HepG2 (cell line): ENCODE measurements around the gene APPBP2. TPM values are rescaled to one million over a fixed set of nuclear protein-coding genes. Genes with fewer than 3 reads are reported as not detected.

ENCODE experiments used
- AHDC1 ChIP-seq: sonication (generic); formaldehyde crosslinking; IDR thresholded peaks from 2 replicates; pipeline ENCODE4 v1.5.1; 2020; ENCODE audit warnings: mild to moderate bottlenecking, missing genetic modification reagents, borderline replicate concordance
- CAMTA2 ChIP-seq: sonication (generic); formaldehyde crosslinking; IDR thresholded peaks from 2 replicates; pipeline ENCODE4 v1.4.0; 2020; ENCODE audit warnings: mild to moderate bottlenecking, missing genetic modification reagents, borderline replicate concordance
- CBFB ChIP-seq: sonication (generic); formaldehyde crosslinking; IDR thresholded peaks from 2 replicates; pipeline ENCODE4 v1.4.0; 2020; ENCODE audit warnings: missing genetic modification reagents
- JUNB ChIP-seq: sonication (generic); formaldehyde crosslinking; IDR thresholded peaks from 2 replicates; pipeline ENCODE4 v1.8.0; 2022; ENCODE audit warnings: missing genetic modification reagents, mild to moderate bottlenecking, borderline replicate concordance
- SIX4 ChIP-seq: sonication (generic); formaldehyde crosslinking; IDR thresholded peaks from 2 replicates; pipeline ENCODE4 v1.4.0; 2020; ENCODE audit warnings: missing genetic modification reagents
- WIZ ChIP-seq: sonication (generic); formaldehyde crosslinking; IDR thresholded peaks from 2 replicates; pipeline ENCODE4 v1.5.1; 2020; ENCODE audit warnings: mild to moderate bottlenecking, missing genetic modification reagents
- ZNF354B ChIP-seq: sonication (generic); formaldehyde crosslinking; IDR thresholded peaks from 2 replicates; pipeline ENCODE4 v1.8.0; 2022; ENCODE audit warnings: mild to moderate bottlenecking, missing genetic modification reagents
- ZNF644 ChIP-seq: IDR thresholded peaks from 2 replicates; pipeline ENCODE4 v1.6.1; 2016; ENCODE audit warnings: low read depth
- polyA plus RNA-seq, 8 experiments: library from polyadenylated mRNA; depleted of rRNA in 3 of 8; stranded (reverse) in 7 of 8; unstranded in 1 of 8; fragments of >200 nt; fragmentation: Illumina TruSeq in 4 of 8; extraction: Trizol in 4 of 8; gene quantifications; 2 replicates each; pipeline versions ENCODE4 v1.2.1 to v1.2.3, GENCODE V29; 2011 to 2016; ENCODE audit warnings: low read depth in 4 of 8, missing spikeins in 1 of 8, mixed read lengths in 1 of 8; ENCODE audit not compliant: insufficient read depth in 1 of 8
- total RNA-seq, 5 experiments: library from RNA; depleted of rRNA; stranded (reverse); fragments of >200 nt; fragmentation: Illumina TruSeq; extraction: Trizol; gene quantifications; 2 replicates each; pipeline ENCODE4 v1.2.3, GENCODE V29; 2016; ENCODE audit warnings: low read depth in 1 of 5
- TF ChIP-seq, protein P1 (sequence below): sonication (generic); formaldehyde crosslinking; IDR thresholded peaks from 2 replicates; pipeline ENCODE4 v1.8.0; 2022; ENCODE audit warnings: missing genetic modification reagents, low read depth, mild to moderate bottlenecking, borderline replicate concordance
- TF ChIP-seq, protein P2 (sequence below): sonication (generic); formaldehyde crosslinking; IDR thresholded peaks from 2 replicates; pipeline ENCODE4 v1.9.0; 2021; ENCODE audit warnings: missing genetic modification reagents, borderline replicate concordance
- TF ChIP-seq, protein P3 (sequence below): IDR thresholded peaks from 2 replicates; pipeline ENCODE4 v1.6.1; 2016; ENCODE audit warnings: control low read depth
- TF ChIP-seq, protein P4 (sequence below): sonication (generic); formaldehyde crosslinking; conservative IDR thresholded peaks from 2 replicates; pipeline ENCODE4 v1.4.0; 2020; ENCODE audit warnings: missing genetic modification reagents

APPBP2 gene
- total and polyA plus RNA-seq, 2 of the 13 experiments (the other 11 are each of a cell fraction or from before 2014, with no cell fraction given) = 17.5 to 45.8 TPM

DNA sequence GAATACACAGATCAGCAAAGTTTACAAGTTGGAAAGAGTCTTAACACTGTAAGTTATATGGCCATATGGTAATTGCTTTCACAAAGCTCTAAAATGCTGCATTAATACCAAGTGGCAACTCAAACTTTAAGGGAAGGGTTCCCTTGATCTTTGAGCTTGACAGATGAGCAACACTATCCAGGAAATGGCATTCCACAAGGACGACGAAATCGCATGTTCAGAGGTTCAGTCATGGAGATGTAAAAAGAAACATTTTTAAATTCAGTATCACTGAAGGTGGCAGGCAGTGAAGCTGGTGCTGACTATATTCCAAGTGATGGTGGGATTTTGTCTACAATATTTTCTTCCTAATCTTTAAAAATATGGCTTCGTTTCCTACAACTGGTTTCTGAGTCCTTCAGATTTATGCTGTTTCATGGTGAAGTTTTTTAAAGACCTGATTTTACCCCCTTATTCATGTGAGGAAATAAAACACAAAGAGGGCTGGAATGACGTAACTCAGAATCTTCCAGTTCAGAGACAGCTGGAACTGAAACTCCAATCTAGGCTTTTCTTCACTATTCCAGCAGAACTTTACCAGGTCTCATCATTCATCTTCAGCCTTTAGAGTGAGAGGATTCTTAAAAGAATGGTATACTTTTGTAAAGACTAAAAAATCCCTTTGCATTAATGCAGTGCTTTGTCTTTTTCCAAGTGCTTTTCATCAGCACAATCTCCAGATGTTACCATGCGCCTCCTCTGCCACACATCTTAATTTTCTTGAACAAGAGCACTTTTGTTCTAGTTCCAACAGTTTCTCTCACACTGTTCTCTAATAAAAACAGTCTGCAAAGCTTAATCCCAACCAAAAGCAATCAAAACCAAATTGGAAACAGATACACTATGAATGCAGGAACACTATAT is 83.5 kb downstream of the APPBP2 start (continued):
- no peak for TF ChIP-seq ZNF644
- peak; percentile 37; the same call in 1 of the 2 replicates for TF ChIP-seq AHDC1 (CRISPR knock-in tag)
- TF ChIP-seq, protein P1, sequence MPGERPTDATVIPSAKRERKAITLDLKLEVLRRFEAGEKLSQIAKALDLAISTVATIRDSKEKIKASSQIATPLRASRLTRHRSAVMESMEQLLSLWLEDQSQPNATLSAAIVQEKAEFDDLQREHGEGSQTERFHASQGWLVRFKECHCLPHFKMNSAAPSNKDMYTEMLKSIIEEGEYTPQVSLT (CRISPR knock-in tag) = no peak
- no peak for TF ChIP-seq SIX4 (CRISPR knock-in tag)
- no peak for TF ChIP-seq CAMTA2 (CRISPR knock-in tag)
- TF ChIP-seq, protein P2, sequence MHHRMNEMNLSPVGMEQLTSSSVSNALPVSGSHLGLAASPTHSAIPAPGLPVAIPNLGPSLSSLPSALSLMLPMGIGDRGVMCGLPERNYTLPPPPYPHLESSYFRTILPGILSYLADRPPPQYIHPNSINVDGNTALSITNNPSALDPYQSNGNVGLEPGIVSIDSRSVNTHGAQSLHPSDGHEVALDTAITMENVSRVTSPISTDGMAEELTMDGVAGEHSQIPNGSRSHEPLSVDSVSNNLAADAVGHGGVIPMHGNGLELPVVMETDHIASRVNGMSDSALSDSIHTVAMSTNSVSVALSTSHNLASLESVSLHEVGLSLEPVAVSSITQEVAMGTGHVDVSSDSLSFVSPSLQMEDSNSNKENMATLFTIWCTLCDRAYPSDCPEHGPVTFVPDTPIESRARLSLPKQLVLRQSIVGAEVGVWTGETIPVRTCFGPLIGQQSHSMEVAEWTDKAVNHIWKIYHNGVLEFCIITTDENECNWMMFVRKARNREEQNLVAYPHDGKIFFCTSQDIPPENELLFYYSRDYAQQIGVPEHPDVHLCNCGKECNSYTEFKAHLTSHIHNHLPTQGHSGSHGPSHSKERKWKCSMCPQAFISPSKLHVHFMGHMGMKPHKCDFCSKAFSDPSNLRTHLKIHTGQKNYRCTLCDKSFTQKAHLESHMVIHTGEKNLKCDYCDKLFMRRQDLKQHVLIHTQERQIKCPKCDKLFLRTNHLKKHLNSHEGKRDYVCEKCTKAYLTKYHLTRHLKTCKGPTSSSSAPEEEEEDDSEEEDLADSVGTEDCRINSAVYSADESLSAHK = no peak
- TF ChIP-seq WIZ = no peak
- no peak for TF ChIP-seq CBFB (CRISPR knock-in tag)
- no peak for TF ChIP-seq ZNF354B (CRISPR knock-in tag)
- TF ChIP-seq, protein P3, sequence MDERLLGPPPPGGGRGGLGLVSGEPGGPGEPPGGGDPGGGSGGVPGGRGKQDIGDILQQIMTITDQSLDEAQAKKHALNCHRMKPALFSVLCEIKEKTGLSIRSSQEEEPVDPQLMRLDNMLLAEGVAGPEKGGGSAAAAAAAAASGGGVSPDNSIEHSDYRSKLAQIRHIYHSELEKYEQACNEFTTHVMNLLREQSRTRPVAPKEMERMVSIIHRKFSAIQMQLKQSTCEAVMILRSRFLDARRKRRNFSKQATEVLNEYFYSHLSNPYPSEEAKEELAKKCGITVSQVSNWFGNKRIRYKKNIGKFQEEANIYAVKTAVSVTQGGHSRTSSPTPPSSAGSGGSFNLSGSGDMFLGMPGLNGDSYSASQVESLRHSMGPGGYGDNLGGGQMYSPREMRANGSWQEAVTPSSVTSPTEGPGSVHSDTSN (CRISPR knock-in tag) = no peak
- no peak for TF ChIP-seq JUNB
- TF ChIP-seq, protein P4, sequence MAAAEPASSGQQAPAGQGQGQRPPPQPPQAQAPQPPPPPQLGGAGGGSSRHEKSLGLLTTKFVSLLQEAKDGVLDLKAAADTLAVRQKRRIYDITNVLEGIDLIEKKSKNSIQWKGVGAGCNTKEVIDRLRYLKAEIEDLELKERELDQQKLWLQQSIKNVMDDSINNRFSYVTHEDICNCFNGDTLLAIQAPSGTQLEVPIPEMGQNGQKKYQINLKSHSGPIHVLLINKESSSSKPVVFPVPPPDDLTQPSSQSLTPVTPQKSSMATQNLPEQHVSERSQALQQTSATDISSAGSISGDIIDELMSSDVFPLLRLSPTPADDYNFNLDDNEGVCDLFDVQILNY (CRISPR knock-in tag) = no peak
